GM12874 (cell line): ENCODE measurements around the gene RERE.

ENCODE experiments used
- TF ChIP-seq, protein P1 (sequence below): IDR thresholded peaks from 2 replicates; pipeline ENCODE4 v1.5.1; 2011; ENCODE audit warnings: low read depth, mild to moderate bottlenecking, control low read depth, low read length, moderate library complexity; ENCODE audit not compliant: insufficient read depth

Gene RERE

DNA sequence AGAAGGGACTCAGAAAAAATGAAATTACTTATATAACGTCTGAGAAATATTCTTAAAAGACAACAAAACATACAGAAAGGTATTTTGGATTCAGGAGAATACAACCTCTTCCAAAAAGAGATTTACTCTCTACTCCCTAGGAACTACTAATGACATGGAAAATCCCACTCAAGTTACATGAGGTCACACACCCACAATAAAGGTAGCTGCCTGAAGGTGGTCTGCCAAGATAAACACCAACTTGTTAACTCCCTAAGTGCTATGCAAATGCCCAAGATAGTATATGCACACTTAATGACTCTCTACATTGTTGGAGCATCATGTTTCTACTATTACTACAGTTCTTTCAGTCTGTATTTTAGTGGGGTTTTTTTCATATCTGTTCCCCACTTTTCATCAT, 26.5 kb downstream of the RERE start:
- TF ChIP-seq, protein P1, sequence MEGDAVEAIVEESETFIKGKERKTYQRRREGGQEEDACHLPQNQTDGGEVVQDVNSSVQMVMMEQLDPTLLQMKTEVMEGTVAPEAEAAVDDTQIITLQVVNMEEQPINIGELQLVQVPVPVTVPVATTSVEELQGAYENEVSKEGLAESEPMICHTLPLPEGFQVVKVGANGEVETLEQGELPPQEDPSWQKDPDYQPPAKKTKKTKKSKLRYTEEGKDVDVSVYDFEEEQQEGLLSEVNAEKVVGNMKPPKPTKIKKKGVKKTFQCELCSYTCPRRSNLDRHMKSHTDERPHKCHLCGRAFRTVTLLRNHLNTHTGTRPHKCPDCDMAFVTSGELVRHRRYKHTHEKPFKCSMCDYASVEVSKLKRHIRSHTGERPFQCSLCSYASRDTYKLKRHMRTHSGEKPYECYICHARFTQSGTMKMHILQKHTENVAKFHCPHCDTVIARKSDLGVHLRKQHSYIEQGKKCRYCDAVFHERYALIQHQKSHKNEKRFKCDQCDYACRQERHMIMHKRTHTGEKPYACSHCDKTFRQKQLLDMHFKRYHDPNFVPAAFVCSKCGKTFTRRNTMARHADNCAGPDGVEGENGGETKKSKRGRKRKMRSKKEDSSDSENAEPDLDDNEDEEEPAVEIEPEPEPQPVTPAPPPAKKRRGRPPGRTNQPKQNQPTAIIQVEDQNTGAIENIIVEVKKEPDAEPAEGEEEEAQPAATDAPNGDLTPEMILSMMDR, result no peak

- TF ChIP-seq, protein P1, result no peak
These were observed 27.0 kb downstream of the RERE start for GRCh38 chr1:8790478-8790877.

GRCh38 chr1:8789314-8790214, 27.9 kb downstream of the RERE start:
- TF ChIP-seq, protein P1, result no peak

GRCh38 chr1:8787218-8787617, 30.2 kb downstream of the RERE start:
- TF ChIP-seq, protein P1, result no peak

DNA sequence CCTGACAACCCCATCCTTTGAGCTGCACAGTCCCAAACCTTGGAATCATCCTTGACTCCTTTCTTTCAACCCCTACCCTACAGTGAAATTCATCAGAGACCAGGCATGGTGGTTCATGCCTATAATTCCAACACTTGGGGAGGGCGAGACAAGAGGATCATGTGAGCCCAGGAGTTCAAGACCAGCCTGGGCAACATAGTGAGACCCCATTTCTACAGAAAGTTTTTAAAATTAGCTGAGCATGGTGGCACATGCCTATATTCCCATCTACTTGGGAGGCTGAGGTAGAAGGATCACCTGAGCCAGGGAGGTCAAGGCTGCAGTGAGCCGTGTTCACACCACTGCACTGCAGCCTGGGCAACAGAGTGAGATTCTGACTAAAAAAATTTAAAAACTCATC, 34.5 kb downstream of the RERE start:
- TF ChIP-seq, protein P1, result no peak

DNA sequence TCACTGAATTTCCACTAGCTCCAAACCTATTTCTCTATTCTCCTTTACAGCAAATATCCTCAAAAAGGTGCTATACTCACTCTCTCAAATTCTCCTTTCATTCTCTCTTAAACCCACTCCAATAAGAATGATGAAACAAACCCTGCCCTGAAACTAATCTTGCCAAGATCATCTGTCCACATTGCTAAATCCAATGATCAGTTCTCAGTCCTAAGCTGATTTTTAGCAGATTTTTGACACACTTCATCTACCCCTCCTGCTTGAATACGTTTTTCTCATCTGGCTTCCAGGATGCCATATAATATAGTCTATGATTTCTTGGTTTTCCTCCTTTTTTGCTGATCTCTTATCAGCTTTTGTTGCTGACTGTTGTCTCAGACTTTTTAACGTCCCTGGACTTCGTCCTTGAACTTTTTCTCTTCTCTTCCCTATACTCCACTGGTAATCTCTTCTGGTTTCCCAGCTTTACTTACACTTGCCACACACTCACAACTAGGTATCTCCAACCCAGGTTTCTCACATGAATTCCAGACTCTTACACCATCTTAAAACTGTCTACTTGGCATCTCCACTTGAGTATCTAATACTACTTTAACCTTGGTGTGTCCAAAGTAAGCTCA, 35.3 kb downstream of the RERE start:
- TF ChIP-seq, protein P1, result no peak

DNA sequence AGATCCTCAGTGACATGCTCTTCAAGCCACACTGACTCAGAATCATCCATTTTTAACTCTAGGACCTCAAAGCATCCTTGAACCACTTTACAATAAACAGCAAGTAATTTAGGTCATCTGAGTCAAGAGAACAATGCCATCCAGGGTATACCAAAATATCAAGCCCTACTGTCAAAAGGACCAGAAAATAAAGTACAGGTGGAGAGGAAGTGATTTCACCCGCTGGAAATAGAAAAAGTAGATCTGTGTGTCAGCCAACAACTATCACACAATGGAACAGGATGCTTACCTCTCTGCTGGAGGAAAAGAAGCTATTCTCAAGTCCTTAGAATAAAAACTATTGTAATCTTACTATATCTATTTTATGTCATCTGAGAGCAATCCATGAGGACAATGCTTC, 37.0 kb downstream of the RERE start:
- TF ChIP-seq, protein P1, result no peak
